H1 (cell line): ENCODE measurements around the gene GDPD3. TPM values are rescaled to one million over a fixed set of nuclear protein-coding genes. Genes with fewer than 3 reads are reported as not detected.

ENCODE experiments used
- BCL11A ChIP-seq, 2 experiments: IDR thresholded peaks; one replicate each; pipeline ENCODE4 v1.6.1; 2011; ENCODE audit warnings: low read depth in 2 of 2, low read length in 2 of 2, mild to moderate bottlenecking in 2 of 2
- EGR1 ChIP-seq: IDR thresholded peaks from 2 replicates; pipeline ENCODE4 v1.6.1; 2011; ENCODE audit warnings: low read depth, low read length, borderline replicate concordance
- GTF2F1 ChIP-seq: IDR thresholded peaks from 2 replicates; pipeline ENCODE4 v1.6.1; 2012; ENCODE audit warnings: low read depth, low read length, improper control_type of control experiment, borderline replicate concordance
- RAD21 ChIP-seq, 2 experiments: IDR thresholded peaks in 1 of 2; conservative IDR thresholded peaks in 1 of 2; 2 replicates each; pipeline ENCODE4 v1.6.1; 2011; ENCODE audit warnings: low read depth in 2 of 2, low read length in 2 of 2, improper control_type of control experiment in 1 of 2, inconsistent platforms in 1 of 2, mild to moderate bottlenecking in 1 of 2, moderate library complexity in 1 of 2
- polyA plus RNA-seq, 7 experiments: library from polyadenylated mRNA; depleted of rRNA in 3 of 7; stranded (reverse) in 5 of 7; unstranded in 2 of 7; fragments of >200 nt in 5 of 7; fragments of 200-250 nt in 2 of 7; gene quantifications; 1 replicate in 5 of 7; 2 replicates in 1 of 7; 4 replicates in 1 of 7; pipeline versions ENCODE4 v1.2.1 to v1.2.3, GENCODE V29; 2011 to 2013; ENCODE audit warnings: missing spikeins in 2 of 7, mixed read lengths in 2 of 7
- total RNA-seq: library from RNA; stranded (reverse); fragmentation: NEBNext Ultra II Directional; extraction: Animal tissue kit (Norgen Biotek cat#: 25700); gene quantifications from 2 replicates; pipeline ENCODE4 v1.2.1, GENCODE V29; 2021

The GDPD3 gene
- total and polyA plus RNA-seq, 2 of the 8 experiments (the other 6 are each of a cell fraction or from before 2014, with no cell fraction given), result 0.20 TPM; not detected in 1

DNA sequence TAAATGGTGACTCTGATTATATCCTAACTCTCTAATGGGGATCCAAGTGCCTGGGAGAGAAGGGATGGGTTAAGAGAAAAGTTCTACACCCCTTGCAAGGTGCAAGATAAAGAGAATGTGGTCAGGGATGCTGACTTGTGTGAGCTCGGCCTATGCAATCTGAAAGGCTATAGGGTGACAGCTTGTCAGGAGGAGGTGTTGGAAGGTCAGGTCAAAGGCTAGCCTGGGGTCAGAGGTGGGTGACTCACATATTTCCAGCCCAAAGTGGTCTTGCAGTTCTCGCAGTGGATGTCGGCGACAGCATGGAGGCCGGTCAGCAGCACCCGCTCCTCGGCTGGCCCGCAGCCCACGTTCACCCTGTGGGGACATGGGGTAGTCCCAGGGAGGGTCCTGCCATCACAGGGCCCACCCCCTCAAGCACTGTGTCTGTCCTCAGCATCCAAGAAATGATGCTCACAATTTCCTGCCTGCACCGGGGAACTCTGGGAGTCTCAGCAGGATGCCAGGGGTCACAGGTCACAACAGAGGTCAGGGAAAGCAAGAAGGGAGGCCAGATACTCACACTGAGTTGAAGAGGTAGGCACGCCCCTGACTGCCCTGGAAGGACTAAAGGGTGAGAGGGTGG is 18.7 kb downstream of the GDPD3 start (continued):
- TF ChIP-seq EGR1 (no peak), BCL11A (IDR thresholded peaks at IDR 0.05; ENCODE audit: low read depth in 2 of 2, low read length in 2 of 2) (no peak), RAD21 (IDR thresholded peaks at IDR 0.05 in 1 of 2, conservative IDR thresholded peaks at IDR 0.05 in 1 of 2; ENCODE audit: low read depth in 2 of 2, low read length in 2 of 2) (no peak), GTF2F1 (no peak)
